H1 (cell line): ENCODE results near the gene IFNA17. TPM values are rescaled to one million over a fixed set of nuclear protein-coding genes. Genes with fewer than 3 reads are reported as not detected.

Experiments used
- CREB1 ChIP-seq: IDR thresholded peaks from 2 replicates; pipeline ENCODE4 v1.6.1; 2012; ENCODE audit warnings: inconsistent platforms
- POLR2AphosphoS5 ChIP-seq: IDR thresholded peaks from 2 replicates; pipeline ENCODE4 v1.6.1; 2011; ENCODE audit warnings: low read depth, low read length
- polyA plus RNA-seq, 7 experiments: library from polyadenylated mRNA; depleted of rRNA in 3 of 7; stranded (reverse) in 5 of 7; unstranded in 2 of 7; fragments of >200 nt in 5 of 7; fragments of 200-250 nt in 2 of 7; gene quantifications; 1 replicate in 5 of 7; 2 replicates in 1 of 7; 4 replicates in 1 of 7; pipeline versions ENCODE4 v1.2.1 to v1.2.3, GENCODE V29; 2011 to 2013; ENCODE audit warnings: missing spikeins in 2 of 7, mixed read lengths in 2 of 7
- total RNA-seq: library from RNA; stranded (reverse); fragmentation: NEBNext Ultra II Directional; extraction: Animal tissue kit (Norgen Biotek cat#: 25700); gene quantifications from 2 replicates; pipeline ENCODE4 v1.2.1, GENCODE V29; 2021
- TF ChIP-seq, protein P1 (sequence below): IDR thresholded peaks from 2 replicates; pipeline ENCODE4 v1.6.1; 2012; ENCODE audit warnings: inconsistent platforms

IFNA17 gene
- total and polyA plus RNA-seq, 2 of the 8 experiments (the other 6 are each of a cell fraction or from before 2014, with no cell fraction given), result not detected

DNA sequence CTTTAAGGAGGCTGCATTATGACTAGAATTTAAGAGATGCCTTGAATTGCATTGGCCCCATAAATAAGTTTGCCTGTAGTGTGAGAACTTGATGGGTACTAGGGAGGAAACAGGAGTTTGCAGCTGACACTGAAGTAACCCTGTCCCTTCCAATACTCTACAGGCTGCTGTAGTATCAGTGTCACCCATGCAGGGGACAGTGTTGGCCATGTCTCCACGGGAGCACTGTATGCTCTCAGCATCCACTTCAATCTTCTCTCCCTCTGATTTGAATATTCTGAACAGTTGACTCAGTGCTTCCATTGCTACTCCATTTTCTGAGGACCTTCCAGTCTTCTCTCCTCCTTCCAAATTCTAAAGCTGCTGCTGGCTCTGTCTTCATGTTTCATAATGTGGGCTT, 23.2 kb upstream of the IFNA17 start (continued):
- TF ChIP-seq, protein P1, sequence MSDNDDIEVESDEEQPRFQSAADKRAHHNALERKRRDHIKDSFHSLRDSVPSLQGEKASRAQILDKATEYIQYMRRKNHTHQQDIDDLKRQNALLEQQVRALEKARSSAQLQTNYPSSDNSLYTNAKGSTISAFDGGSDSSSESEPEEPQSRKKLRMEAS, result no peak
- TF ChIP-seq CREB1, result no peak
- TF ChIP-seq POLR2AphosphoS5, result no peak
